ENCODE measurements around the gene SENP1. TPM values are rescaled to one million over a fixed set of nuclear protein-coding genes. Genes with fewer than 3 reads are reported as not detected.

Gene SENP1
- total RNA-seq, 6 experiments from 2014 or later: 3.6 to 6.5 (median 5.1) TPM

DNA sequence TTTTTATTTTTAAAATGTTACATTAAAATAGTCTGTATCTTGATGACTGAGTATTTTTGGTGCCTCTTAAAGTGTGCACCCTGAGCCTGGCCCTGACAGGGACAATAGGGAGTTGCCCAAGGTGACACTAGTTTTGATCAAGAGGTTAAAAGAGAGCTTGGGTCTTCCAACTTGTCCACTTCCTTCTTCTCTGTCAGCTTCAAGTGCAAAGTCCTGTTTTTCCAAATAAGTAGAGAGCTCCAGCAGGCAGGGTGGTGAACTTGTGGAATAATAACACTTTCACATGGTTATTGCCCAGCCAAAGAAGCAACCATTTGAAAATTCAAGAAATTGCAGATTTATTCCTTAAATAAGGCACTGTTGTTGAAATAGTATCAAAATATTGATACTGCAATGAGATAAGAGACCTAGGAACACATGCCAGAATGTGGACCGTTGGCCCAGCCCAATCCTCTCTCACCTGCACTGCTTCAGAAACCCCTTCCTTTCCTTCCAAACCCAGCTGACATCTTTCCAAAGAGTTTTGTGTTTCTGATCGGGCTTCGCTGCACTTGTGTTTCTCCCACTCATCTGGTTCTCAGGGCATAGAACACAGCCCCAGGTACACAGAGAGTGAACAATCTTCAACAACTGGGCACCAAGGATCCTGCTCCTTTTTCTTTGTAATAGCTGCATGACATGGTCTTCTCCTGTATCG is 87.8 kb downstream of the SENP1 start:
- Histone ChIP-seq H3K9me3 (no peaks in the 10 kb centered on the region), H3K4me3 (no peak overlapping the region), H3K4me1 (peaks cover 0 to 4% (median 0%) of the 10 kb centered on the region in 4 donors), H3K27me3 (no peaks in the 10 kb centered on the region), H3K27ac (no peak overlapping the region), H3K36me3 (no peaks in the 10 kb centered on the region)
- DNase-seq (no peak), ATAC-seq (no peak)
- WGBS (ENCODE audit: insufficient coverage, low coverage, low lambda C conversion rate, missing lambda C conversion rate): 82% methylated on average over 4 of the region's 4 CpGs
- intact Hi-C loops (cut with DNase I): no loop called here
- TF ChIP-seq POLR2A (IDR thresholded peaks at IDR 0.05): no peak
- TF ChIP-seq, protein P1, sequence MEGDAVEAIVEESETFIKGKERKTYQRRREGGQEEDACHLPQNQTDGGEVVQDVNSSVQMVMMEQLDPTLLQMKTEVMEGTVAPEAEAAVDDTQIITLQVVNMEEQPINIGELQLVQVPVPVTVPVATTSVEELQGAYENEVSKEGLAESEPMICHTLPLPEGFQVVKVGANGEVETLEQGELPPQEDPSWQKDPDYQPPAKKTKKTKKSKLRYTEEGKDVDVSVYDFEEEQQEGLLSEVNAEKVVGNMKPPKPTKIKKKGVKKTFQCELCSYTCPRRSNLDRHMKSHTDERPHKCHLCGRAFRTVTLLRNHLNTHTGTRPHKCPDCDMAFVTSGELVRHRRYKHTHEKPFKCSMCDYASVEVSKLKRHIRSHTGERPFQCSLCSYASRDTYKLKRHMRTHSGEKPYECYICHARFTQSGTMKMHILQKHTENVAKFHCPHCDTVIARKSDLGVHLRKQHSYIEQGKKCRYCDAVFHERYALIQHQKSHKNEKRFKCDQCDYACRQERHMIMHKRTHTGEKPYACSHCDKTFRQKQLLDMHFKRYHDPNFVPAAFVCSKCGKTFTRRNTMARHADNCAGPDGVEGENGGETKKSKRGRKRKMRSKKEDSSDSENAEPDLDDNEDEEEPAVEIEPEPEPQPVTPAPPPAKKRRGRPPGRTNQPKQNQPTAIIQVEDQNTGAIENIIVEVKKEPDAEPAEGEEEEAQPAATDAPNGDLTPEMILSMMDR (IDR thresholded peaks at IDR 0.05): no peak

DNA sequence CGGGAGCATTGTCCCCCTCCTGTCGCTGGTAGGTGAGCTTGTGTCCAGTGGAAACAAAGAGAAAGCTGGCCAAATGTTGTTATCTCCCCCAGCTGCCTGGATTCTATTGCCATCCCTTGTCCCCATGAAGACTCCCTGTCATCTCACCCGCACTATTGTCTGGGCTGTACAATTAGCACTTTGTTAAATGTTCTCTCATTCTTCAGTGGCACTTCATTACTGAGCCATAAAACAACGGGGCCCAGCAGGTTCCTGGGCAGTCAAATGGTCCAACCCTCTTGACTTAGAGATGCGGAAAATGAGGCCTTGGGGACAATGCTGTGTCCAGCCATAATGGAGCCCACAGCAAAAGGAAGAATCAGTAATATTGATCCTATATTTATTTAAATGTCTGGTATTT is 88.4 kb downstream of the SENP1 start:
- peaks cover 0 to 4% (median 0%) of the 10 kb centered on the region in 4 donors for H3K4me1 ChIP-seq
- DNase-seq: no peak
- H3K4me3 ChIP-seq: no peak overlapping the region
- intact Hi-C loops (cut with DNase I): no loop called here
- 87% methylated on average over 4 of the region's 5 CpGs for WGBS (ENCODE audit: insufficient coverage, low coverage, low lambda C conversion rate, missing lambda C conversion rate)
- no peaks in the 10 kb centered on the region for H3K9me3 ChIP-seq
- no peaks in the 10 kb centered on the region for H3K36me3 ChIP-seq
- TF ChIP-seq, protein P1 (IDR thresholded peaks at IDR 0.05): no peak
- TF ChIP-seq POLR2A (IDR thresholded peaks at IDR 0.05): no peak
- no peak overlapping the region for H3K27ac ChIP-seq
- H3K27me3 ChIP-seq: no peaks in the 10 kb centered on the region
- ATAC-seq: no peak

DNA sequence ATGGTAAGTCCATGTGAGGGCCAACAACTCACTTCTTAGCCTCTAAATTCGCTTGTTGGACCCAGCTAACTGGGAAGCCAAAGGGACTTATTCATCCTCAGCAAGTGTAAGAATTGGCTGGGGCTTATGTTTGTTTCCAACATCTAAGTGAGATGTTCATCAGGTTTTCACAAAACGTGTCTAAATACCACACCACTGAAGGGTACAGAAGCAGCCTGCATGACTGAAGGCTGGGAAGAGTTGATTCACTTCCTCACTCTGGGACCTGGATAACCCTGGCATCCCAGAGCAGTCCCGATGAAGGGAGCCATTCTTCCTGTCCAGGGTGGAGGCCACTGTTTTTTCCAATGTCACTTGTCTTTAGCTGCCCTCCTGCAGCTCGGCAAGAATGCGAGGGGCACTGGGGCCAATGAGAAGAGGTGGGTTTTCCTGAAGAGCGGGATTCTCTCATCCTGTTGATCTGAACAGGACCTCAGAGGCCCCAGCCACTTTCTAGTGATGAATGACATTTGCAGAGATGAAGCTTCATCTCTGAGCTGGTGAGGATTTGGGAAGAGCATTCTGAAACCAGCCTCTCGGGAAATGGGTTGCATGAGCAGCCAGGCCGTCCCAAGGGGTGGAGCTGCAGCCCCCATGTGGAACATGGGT is 89.4 kb downstream of the SENP1 start:
- Histone ChIP-seq H3K9me3 (no peaks in the 10 kb centered on the region), H3K36me3 (no peaks in the 10 kb centered on the region), H3K4me1 (peaks cover 0 to 4% (median 0%) of the 10 kb centered on the region in 4 donors), H3K4me3 (no peak overlapping the region), H3K27me3 (no peaks in the 10 kb centered on the region), H3K27ac (no peak overlapping the region)
- intact Hi-C loops (cut with DNase I): no loop called here
- no peak for TF ChIP-seq POLR2A (IDR thresholded peaks at IDR 0.05)
- TF ChIP-seq, protein P1 (IDR thresholded peaks at IDR 0.05): no peak
- ATAC-seq (no peak), DNase-seq (no peak)
- WGBS (ENCODE audit: insufficient coverage, low coverage, low lambda C conversion rate, missing lambda C conversion rate): 52% methylated on average over 3 of the region's 8 CpGs

DNA sequence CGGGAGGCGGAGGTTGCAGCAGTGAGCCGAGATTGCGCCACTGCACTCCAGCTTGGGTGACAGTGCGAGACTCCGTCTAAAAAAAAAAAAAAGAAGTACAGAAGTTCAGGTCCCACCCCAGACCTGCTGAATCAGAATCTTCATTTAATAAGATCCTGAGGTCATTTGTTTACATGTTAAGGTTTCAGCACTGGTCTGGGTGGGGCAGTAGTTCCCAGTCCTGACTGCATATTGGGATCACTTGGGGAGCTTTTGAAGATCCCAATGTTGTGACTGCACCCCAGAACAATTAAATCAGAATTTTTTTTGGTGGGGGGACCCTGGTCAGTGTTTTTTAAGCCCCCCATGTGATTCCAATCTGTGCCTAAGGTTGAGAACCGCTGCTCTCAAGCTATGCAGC is 89.9 kb downstream of the SENP1 start:
- TF ChIP-seq, protein P1 (IDR thresholded peaks at IDR 0.05): no peak
- no peak for TF ChIP-seq POLR2A (IDR thresholded peaks at IDR 0.05)
- intact Hi-C loops (cut with DNase I): no loop called here
- 85% methylated on average over 6 of the region's 7 CpGs for WGBS (ENCODE audit: insufficient coverage, low coverage, low lambda C conversion rate, missing lambda C conversion rate)

More for the DNA sequence above, 89.9 kb downstream of the SENP1 start:
- Histone ChIP-seq H3K4me1 (peaks cover 0 to 4% (median 0%) of the 10 kb centered on the region in 4 donors), H3K36me3 (no peaks in the 10 kb centered on the region), H3K27ac (no peak overlapping the region), H3K4me3 (no peak overlapping the region), H3K9me3 (no peaks in the 10 kb centered on the region), H3K27me3 (no peaks in the 10 kb centered on the region)
- no peak for ATAC-seq
- no peak for DNase-seq
